ENCODE results near the gene MCEMP1. TPM values are rescaled to one million over a fixed set of nuclear protein-coding genes. Genes with fewer than 3 reads are reported as not detected.

MCEMP1 gene
- total and polyA plus RNA-seq, 2 of the 13 experiments (the other 11 are each of a cell fraction or from before 2014, with no cell fraction given) = not detected

DNA sequence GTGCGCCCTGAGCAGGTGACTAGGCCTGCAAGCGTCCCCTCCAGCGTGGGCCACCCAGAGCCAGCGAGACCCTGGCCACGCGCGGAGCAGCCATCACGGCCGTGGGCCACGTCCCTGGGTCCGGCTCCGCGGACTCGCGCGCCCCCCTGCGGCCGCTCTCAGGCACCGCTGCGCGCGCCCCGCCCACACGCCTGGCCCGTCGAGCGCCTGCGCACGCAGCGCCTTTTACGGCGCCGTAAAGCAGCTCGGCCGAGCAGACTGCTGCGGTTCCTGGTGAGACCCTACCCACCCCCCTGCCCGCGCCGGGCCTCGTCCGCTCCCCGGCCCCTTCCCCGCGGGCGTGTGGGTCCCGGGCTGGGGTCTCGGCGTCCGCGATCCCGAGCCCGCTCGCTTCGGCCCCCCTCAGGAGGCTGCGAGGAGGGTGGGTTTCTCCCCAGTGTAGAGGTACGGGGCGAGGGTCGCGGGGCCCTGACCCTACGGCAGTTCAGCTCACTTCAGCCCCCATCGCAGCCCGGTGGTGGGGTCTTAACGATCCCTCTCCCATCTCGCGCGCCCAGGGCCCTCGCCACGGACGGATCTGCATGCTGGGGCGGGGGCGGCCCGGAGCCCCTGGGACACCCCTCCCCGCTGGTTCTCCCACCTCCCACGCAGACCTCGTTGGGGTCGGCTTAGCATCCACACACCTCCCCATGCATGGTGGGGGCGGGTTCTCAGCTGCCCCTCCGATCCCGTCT, 3.9 kb downstream of the MCEMP1 start, which contains the start of gene TRAPPC5 (continued):
- peak; percentile 69; the same call in 1 of the 2 replicates for TF ChIP-seq ZNF607 (CRISPR knock-in tag; IDR thresholded peaks at IDR 0.05; ENCODE audit: borderline replicate concordance)
- peak; percentile 83 for TF ChIP-seq HOXA3 (CRISPR knock-in tag; IDR thresholded peaks at IDR 0.05)
- no peak for TF ChIP-seq EEA1 (CRISPR knock-in tag; IDR thresholded peaks at IDR 0.05; ENCODE audit: borderline replicate concordance)
- no peak for TF ChIP-seq ZNF549 (CRISPR knock-in tag; IDR thresholded peaks at IDR 0.05)
- TF ChIP-seq, protein P1, sequence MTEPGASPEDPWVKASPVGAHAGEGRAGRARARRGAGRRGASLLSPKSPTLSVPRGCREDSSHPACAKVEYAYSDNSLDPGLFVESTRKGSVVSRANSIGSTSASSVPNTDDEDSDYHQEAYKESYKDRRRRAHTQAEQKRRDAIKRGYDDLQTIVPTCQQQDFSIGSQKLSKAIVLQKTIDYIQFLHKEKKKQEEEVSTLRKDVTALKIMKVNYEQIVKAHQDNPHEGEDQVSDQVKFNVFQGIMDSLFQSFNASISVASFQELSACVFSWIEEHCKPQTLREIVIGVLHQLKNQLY (CRISPR knock-in tag; IDR thresholded peaks at IDR 0.05) = no peak
- TF ChIP-seq, protein P2, sequence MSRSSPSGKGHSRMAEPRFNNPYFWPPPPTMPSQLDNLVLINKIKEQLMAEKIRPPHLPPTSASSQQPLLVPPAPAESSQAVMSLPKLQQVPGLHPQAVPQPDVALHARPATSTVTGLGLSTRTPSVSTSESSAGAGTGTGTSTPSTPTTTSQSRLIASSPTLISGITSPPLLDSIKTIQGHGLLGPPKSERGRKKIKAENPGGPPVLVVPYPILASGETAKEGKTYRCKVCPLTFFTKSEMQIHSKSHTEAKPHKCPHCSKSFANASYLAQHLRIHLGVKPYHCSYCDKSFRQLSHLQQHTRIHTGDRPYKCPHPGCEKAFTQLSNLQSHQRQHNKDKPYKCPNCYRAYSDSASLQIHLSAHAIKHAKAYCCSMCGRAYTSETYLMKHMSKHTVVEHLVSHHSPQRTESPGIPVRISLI (CRISPR knock-in tag; IDR thresholded peaks at IDR 0.05; ENCODE audit: borderline replicate concordance) = peak; percentile 45; the same call in 1 of the 2 replicates
- no peak for TF ChIP-seq ZNF432 (CRISPR knock-in tag; IDR thresholded peaks at IDR 0.05; ENCODE audit: borderline replicate concordance)
- TF ChIP-seq, protein P3, sequence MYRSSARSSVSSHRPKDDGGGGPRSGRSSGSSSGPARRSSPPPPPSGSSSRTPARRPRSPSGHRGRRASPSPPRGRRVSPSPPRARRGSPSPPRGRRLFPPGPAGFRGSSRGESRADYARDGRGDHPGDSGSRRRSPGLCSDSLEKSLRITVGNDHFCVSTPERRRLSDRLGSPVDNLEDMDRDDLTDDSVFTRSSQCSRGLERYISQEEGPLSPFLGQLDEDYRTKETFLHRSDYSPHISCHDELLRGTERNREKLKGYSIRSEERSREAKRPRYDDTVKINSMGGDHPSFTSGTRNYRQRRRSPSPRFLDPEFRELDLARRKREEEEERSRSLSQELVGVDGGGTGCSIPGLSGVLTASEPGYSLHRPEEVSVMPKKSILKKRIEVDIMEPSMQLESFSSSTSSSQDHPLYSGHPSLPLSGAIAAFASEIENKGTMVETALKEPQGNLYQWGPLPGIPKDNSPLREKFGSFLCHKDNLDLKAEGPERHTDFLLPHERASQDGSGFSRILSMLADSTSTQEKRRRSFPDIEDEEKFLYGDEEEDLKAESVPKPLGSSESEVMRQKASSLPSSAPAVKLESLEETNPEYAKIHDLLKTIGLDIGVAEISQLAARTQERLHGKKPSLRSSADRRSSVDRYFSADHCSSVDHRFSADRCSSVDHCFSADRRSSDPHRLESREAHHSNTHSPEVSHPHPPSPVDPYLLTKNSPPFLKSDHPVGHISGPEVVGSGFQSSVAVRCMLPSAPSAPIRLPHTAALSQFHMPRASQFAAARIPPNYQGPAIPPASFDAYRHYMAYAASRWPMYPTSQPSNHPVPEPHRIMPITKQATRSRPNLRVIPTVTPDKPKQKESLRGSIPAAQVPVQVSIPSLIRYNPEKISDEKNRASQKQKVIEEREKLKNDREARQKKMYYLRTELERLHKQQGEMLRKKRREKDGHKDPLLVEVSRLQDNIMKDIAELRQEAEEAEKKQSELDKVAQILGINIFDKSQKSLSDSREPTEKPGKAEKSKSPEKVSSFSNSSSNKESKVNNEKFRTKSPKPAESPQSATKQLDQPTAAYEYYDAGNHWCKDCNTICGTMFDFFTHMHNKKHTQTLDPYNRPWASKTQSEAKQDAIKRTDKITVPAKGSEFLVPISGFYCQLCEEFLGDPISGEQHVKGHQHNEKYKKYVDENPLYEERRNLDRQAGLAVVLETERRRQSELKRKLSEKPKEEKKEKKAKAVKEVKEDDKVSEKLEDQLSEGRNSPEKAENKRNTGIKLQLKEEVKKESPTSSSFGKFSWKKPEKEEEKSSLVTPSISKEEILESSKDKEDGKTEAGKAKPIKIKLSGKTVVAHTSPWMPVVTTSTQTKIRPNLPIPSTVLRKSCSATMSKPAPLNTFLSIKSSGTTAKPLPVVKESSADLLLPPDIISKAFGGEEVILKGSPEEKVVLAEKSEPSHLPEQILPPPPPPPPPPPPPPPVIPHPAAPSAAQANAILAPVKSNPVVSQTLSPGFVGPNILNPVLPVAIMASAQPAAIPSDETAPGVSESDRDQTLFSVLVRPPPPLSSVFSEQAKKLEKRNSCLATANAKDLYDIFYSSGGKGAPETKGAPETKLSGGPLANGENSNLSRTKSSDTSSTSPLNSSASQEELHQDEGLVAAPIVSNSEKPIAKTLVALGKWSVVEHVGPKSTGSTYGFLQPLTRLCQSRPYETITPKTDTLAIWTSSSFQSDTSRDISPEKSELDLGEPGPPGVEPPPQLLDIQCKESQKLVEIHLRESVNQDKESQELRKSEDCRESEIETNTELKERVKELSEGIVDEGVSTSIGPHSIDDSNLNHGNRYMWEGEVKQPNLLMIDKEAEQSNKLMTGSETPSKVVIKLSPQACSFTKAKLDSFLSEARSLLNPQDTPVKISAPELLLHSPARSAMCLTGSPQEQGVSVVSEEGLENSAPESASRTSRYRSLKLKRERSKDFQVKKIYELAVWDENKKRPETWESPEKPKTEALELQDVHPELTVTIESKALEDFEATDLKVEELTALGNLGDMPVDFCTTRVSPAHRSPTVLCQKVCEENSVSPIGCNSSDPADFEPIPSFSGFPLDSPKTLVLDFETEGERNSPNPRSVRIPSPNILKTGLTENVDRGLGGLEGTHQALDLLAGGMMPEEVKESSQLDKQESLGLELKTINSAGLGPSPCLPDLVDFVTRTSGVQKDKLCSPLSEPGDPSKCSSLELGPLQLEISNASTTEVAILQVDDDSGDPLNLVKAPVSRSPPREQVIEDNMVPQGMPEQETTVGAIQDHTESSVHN (CRISPR knock-in tag; IDR thresholded peaks at IDR 0.05) = no peak
- TF ChIP-seq HHEX (CRISPR knock-in tag; IDR thresholded peaks at IDR 0.05) = no peak
- no peak for TF ChIP-seq RORA (CRISPR knock-in tag; IDR thresholded peaks at IDR 0.05)
- no peak for TF ChIP-seq TBP (CRISPR knock-in tag; IDR thresholded peaks at IDR 0.05)
- peak; percentile 78; the same call in 1 of the 2 replicates for TF ChIP-seq ZNF121 (CRISPR knock-in tag; IDR thresholded peaks at IDR 0.05)
- TF ChIP-seq NPAS2 (CRISPR knock-in tag; IDR thresholded peaks at IDR 0.05; ENCODE audit: borderline replicate concordance) = no peak
- no peak for TF ChIP-seq TBL1XR1 (IDR thresholded peaks at IDR 0.05; ENCODE audit: borderline replicate concordance, low read length, partially characterized antibody)
- TF ChIP-seq, protein P4, sequence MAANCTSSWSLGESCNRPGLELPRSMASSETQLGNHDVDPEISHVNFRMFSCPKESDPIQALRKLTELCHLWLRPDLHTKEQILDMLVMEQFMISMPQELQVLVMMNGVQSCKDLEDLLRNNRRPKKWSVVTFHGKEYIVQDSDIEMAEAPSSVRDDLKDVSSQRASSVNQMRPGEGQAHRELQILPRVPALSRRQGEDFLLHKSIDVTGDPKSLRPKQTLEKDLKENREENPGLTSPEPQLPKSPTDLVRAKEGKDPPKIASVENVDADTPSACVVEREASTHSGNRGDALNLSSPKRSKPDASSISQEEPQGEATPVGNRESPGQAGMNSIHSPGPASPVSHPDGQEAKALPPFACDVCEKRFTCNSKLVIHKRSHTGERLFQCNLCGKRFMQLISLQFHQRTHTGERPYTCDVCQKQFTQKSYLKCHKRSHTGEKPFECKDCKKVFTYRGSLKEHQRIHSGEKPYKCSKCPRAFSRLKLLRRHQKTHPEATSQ (CRISPR knock-in tag; IDR thresholded peaks at IDR 0.05; ENCODE audit: borderline replicate concordance) = no peak
- TF ChIP-seq ZNF7 (CRISPR knock-in tag; IDR thresholded peaks at IDR 0.05) = no peak
- TF ChIP-seq ZNF83 (CRISPR knock-in tag; IDR thresholded peaks at IDR 0.05; ENCODE audit: borderline replicate concordance) = no peak
- no peak for TF ChIP-seq ZNF335 (CRISPR knock-in tag; IDR thresholded peaks at IDR 0.05)
- no peak for TF ChIP-seq HMG20B (CRISPR knock-in tag; conservative IDR thresholded peaks at IDR 0.05)

Measured in HepG2 (cell line).